Endothelial cell of umbilical vein (primary cell): ENCODE measurements around the gene TSPAN18. TPM values are rescaled to one million over a fixed set of nuclear protein-coding genes. Genes with fewer than 3 reads are reported as not detected.

Experiments
- BruUV-seq: library from RNA; stranded (reverse); fragments of 400-500 nt; replicated peaks from 2 replicates; lab custom pipeline; 2021; lab: Mats Ljungman, UMichigan
- CTCF ChIA-PET: fragments of 300-600, 350-600 bp; sonication (Branson Sonifier 250); formaldehyde crosslinking; loops from one replicate; lab custom pipeline; 2021; ENCODE audit warnings: antibody characterized with exemption, inconsistent platforms; lab: Charles Lee
- POLR2A ChIA-PET: fragments of 300-600, 350-600 bp; sonication (Branson Sonifier 250); formaldehyde crosslinking; loops from one replicate; lab custom pipeline; 2021; ENCODE audit warnings: antibody characterized with exemption, inconsistent platforms; lab: Charles Lee
- DNase-seq: peaks from one replicate; pipeline ENCODE4 v3.0.0-alpha.2; 2011; ENCODE audit warnings: low read depth, low spot score
- FAIRE-seq: peaks from 2 replicates; lab custom pipeline; 2011; peaks lifted over from hg19 to GRCh38; lab: Jason Lieb, UNC
- H2AFZ ChIP-seq: 2 replicates; pipeline ENCODE4 v1.6.0; 2012; ENCODE audit warnings: low read depth, low read length, control low read depth, inconsistent platforms
- H3K27ac ChIP-seq: 2 replicates; pipeline ENCODE4 v1.5.1; 2011; ENCODE audit warnings: low read depth, mild to moderate bottlenecking, control low read depth, low read length, moderate library complexity; ENCODE audit not compliant: insufficient read depth
- H3K27me3 ChIP-seq, 2 experiments: 2 replicates each; pipeline versions ENCODE4 v1.6.0 to v1.6.1; 2011; ENCODE audit warnings: low read length in 2 of 2, mixed read lengths in 1 of 2; ENCODE audit not compliant: control insufficient read depth in 2 of 2, insufficient read depth in 2 of 2
- H3K36me3 ChIP-seq, 2 experiments: 2 replicates in 1 of 2; 3 replicates in 1 of 2; pipeline ENCODE4 v1.5.1; 2011; ENCODE audit warnings: low read length in 2 of 2, mild to moderate bottlenecking in 1 of 2, moderate library complexity in 1 of 2; ENCODE audit not compliant: control insufficient read depth in 2 of 2, insufficient read depth in 2 of 2; ENCODE audit errors: extremely low read depth in 1 of 2
- H3K4me1 ChIP-seq: 3 replicates; pipeline ENCODE4 v1.5.1; 2011; ENCODE audit warnings: mild to moderate bottlenecking, low read length; ENCODE audit not compliant: control insufficient read depth, insufficient read depth; ENCODE audit errors: extremely low read depth
- H3K4me2 ChIP-seq: 2 replicates; pipeline ENCODE4 v1.6.1; 2011; ENCODE audit warnings: low read length, control low read depth, mixed read lengths; ENCODE audit not compliant: insufficient read depth
- H3K4me3 ChIP-seq, 3 experiments: fragments of 200-600 bp in 1 of 3; sonication (generic), shearing (Covaris generic) in 1 of 3; replicated peaks in 1 of 3; 2 replicates each; pipeline ENCODE4 v1.5.1; 2011 to 2016; ENCODE audit warnings: control low read depth in 3 of 3, low read length in 3 of 3, mild to moderate bottlenecking in 2 of 3, inconsistent platforms in 1 of 3, low read depth in 1 of 3, moderate library complexity in 1 of 3; ENCODE audit not compliant: insufficient read depth in 1 of 3
- H3K79me2 ChIP-seq: 2 replicates; pipeline ENCODE4 v1.6.0; 2012; ENCODE audit warnings: low read length, inconsistent platforms; ENCODE audit not compliant: control insufficient read depth, insufficient read depth
- H3K9ac ChIP-seq: replicated peaks from 2 replicates; pipeline ENCODE3; 2011; ENCODE audit warnings: low read length, control low read depth; ENCODE audit not compliant: insufficient read depth; ENCODE audit errors: extremely low read depth
- H3K9me1 ChIP-seq: replicated peaks from 3 replicates; pipeline ENCODE4 v1.6.0; 2011; ENCODE audit warnings: mild to moderate bottlenecking, low read length; ENCODE audit not compliant: control insufficient read depth, insufficient read depth; ENCODE audit errors: extremely low read depth
- H3K9me3 ChIP-seq: replicated peaks from 2 replicates; pipeline ENCODE4 v1.5.1; 2012; ENCODE audit warnings: low read length, inconsistent platforms; ENCODE audit not compliant: control insufficient read depth, insufficient read depth
- H4K20me1 ChIP-seq: replicated peaks from 2 replicates; pipeline ENCODE3; 2011; ENCODE audit warnings: mild to moderate bottlenecking, low read length; ENCODE audit not compliant: control insufficient read depth, insufficient read depth; ENCODE audit errors: extremely low read depth
- EZH2 ChIP-seq: IDR thresholded peaks from 2 replicates; pipeline ENCODE4 v1.6.1; 2012; ENCODE audit warnings: borderline replicate concordance, low read depth, mild to moderate bottlenecking, moderate library complexity, low read length, inconsistent platforms; ENCODE audit not compliant: severe bottlenecking
- FOS ChIP-seq: IDR thresholded peaks from 2 replicates; pipeline ENCODE4 v1.6.1; 2011; ENCODE audit warnings: mild to moderate bottlenecking, low read length, moderate library complexity, borderline replicate concordance; ENCODE audit not compliant: insufficient read depth
- GATA2 ChIP-seq: IDR thresholded peaks from 2 replicates; pipeline ENCODE4 v1.7.0; 2011; ENCODE audit warnings: low read depth, mild to moderate bottlenecking, moderate library complexity, mixed read lengths, low read length; ENCODE audit not compliant: insufficient read length, insufficient read depth
- JUN ChIP-seq: IDR thresholded peaks from 2 replicates; pipeline ENCODE4 v1.6.1; 2011; ENCODE audit warnings: borderline replicate concordance, low read depth; ENCODE audit not compliant: insufficient read length, insufficient read depth
- MAX ChIP-seq: IDR thresholded peaks from 2 replicates; pipeline ENCODE4 v1.6.1; 2011; ENCODE audit not compliant: insufficient read depth, insufficient read length
- MYC ChIP-seq: IDR thresholded peaks from one replicate; pipeline ENCODE4 v1.6.1; 2011; ENCODE audit warnings: mild to moderate bottlenecking, low read depth, low read length
- POLR2A ChIP-seq: IDR thresholded peaks from 2 replicates; pipeline ENCODE4 v1.6.1; 2012; ENCODE audit warnings: low read depth, mild to moderate bottlenecking, control low read depth, low read length
- POLR2AphosphoS5 ChIP-seq: IDR thresholded peaks from 2 replicates; pipeline ENCODE4 v1.6.1; 2012; ENCODE audit warnings: low read depth, mild to moderate bottlenecking, control low read depth, low read length, moderate library complexity; ENCODE audit not compliant: insufficient read depth
- dilution Hi-C: fragments of 300-500 bp; cut with MboI; formaldehyde crosslinking; loops from one replicate; pipeline ENCODE4 v1.15.0; 2019; ENCODE audit warnings: low sequenced_read_pairs; ENCODE audit not compliant: extremely low pct_ligation_motif_present
- intact Hi-C: fragments of 100-400 bp; cut with micrococcal nuclease; formaldehyde crosslinking; loops from one replicate; pipeline ENCODE4 v1.10.0; 2022
- polyA plus RNA-seq, 4 experiments: library from polyadenylated mRNA; depleted of rRNA in 3 of 4; stranded (reverse) in 3 of 4; unstranded in 1 of 4; fragments of >200 nt; gene quantifications; 2 replicates each; pipeline versions ENCODE4 v1.2.1 to v1.2.3, GENCODE V29; 2011 to 2012; ENCODE audit warnings: missing spikeins in 1 of 4
- total RNA-seq: library from RNA; stranded (reverse); gene quantifications from 2 replicates; pipeline ENCODE4 v1.2.3, GENCODE V29; 2021
- TF ChIP-seq, protein P1 (sequence below), 2 donors: IDR thresholded peaks; 1 replicate in 1 of 2; 2 replicates in 1 of 2; pipeline ENCODE4 v1.5.1; 2011; ENCODE audit warnings: low read length in 2 of 2, mild to moderate bottlenecking in 2 of 2, moderate library complexity in 2 of 2, control low read depth in 1 of 2, inconsistent platforms in 1 of 2, low read depth in 1 of 2; ENCODE audit not compliant: insufficient read depth in 1 of 2; ENCODE audit errors: extremely low read depth in 1 of 2

Gene TSPAN18
- total and polyA plus RNA-seq, 2 donors (not counting 3 experiments of a cell fraction or from before 2014, with no cell fraction given) = 32.2 to 118 TPM

- Histone ChIP-seq H3K4me3 (no peak overlapping the region), H3K27me3 (peaks cover 2 to 4% of the 10 kb centered on the region in 2 experiments), H3K4me1 (peaks cover 6% of the 10 kb centered on the region), H3K36me3 (no peaks in the 10 kb centered on the region), H3K79me2 (no peaks in the 10 kb centered on the region), H3K9me1 (no peaks in the 10 kb centered on the region), H3K9me3 (no peaks in the 10 kb centered on the region), H3K4me2 (no peak overlapping the region), H3K27ac (no peak overlapping the region), H3K9ac (no peak overlapping the region), H4K20me1 (no peaks in the 10 kb centered on the region), H2AFZ (no peak overlapping the region)
- CTCF ChIA-PET = interaction anchor here (2.0 kb wide), 1 partner anchor 41 kb away, joined by 5 read pairs; no protein-coding TSS in a partner anchor
- intact Hi-C loops = no loop called here
- FAIRE-seq (no peak), DNase-seq (no peak)
- TF ChIP-seq, protein P1, sequence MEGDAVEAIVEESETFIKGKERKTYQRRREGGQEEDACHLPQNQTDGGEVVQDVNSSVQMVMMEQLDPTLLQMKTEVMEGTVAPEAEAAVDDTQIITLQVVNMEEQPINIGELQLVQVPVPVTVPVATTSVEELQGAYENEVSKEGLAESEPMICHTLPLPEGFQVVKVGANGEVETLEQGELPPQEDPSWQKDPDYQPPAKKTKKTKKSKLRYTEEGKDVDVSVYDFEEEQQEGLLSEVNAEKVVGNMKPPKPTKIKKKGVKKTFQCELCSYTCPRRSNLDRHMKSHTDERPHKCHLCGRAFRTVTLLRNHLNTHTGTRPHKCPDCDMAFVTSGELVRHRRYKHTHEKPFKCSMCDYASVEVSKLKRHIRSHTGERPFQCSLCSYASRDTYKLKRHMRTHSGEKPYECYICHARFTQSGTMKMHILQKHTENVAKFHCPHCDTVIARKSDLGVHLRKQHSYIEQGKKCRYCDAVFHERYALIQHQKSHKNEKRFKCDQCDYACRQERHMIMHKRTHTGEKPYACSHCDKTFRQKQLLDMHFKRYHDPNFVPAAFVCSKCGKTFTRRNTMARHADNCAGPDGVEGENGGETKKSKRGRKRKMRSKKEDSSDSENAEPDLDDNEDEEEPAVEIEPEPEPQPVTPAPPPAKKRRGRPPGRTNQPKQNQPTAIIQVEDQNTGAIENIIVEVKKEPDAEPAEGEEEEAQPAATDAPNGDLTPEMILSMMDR (IDR thresholded peaks at IDR 0.05; ENCODE audit: extremely low read depth in 1 of 2, insufficient read depth in 1 of 2, low read depth in 1 of 2, low read length in 2 of 2) = no peak
- TF ChIP-seq JUN = no peak
- no peak for TF ChIP-seq FOS
- BruUV-seq = no TSS peak
- dilution Hi-C loops = no loop called here
- POLR2A ChIA-PET = no interaction called here
These were observed 103.1 kb downstream of the TSPAN18 start for GRCh38 chr11:44829838-44830237.

- intact Hi-C loops = no loop called here
- DNase-seq = no peak
- H3K36me3 ChIP-seq = no peaks in the 10 kb centered on the region
- no peaks in the 10 kb centered on the region for H3K4me1 ChIP-seq
- no peaks in the 10 kb centered on the region for H3K79me2 ChIP-seq
- dilution Hi-C loops = no loop called here
- no peak overlapping the region for H3K4me3 ChIP-seq
- no peak overlapping the region for H3K4me2 ChIP-seq
- ChIA-PET POLR2A (no interaction called here), CTCF (interaction anchor here (1.5 to 2.0 kb wide), 2 partner anchors 9 to 43 kb away, joined by 4 to 5 read pairs; no protein-coding TSS in a partner anchor)
- H3K27me3 ChIP-seq = peaks cover 4% of the 10 kb centered on the region in 2 experiments
- BruUV-seq = no TSS peak
- H3K9me3 ChIP-seq = no peaks in the 10 kb centered on the region
- H4K20me1 ChIP-seq = no peaks in the 10 kb centered on the region
- H3K9me1 ChIP-seq = no peaks in the 10 kb centered on the region
- H2AFZ ChIP-seq = no peak overlapping the region
- no peak overlapping the region for H3K27ac ChIP-seq
- H3K9ac ChIP-seq = no peak overlapping the region
- TF ChIP-seq POLR2A (no peak), EZH2 (no peak), POLR2AphosphoS5 (no peak), GATA2 (no peak), JUN (no peak), MYC (no peak), MAX (no peak), FOS (no peak)
- TF ChIP-seq, protein P1 (IDR thresholded peaks at IDR 0.05; ENCODE audit: extremely low read depth in 1 of 2, insufficient read depth in 1 of 2, low read depth in 1 of 2, low read length in 2 of 2) = no peak
- no peak for FAIRE-seq
These were observed 105.0 kb downstream of the TSPAN18 start for GRCh38 chr11:44831605-44832394.
